Ureter (tissue), 1 donor: ENCODE data around the gene GABRG3. TPM values are rescaled to one million over a fixed set of nuclear protein-coding genes. Genes with fewer than 3 reads are reported as not detected.

Experiments used
- DNase-seq: peaks from one replicate; pipeline ENCODE4 v3.0.0-alpha.2; 2020; ENCODE audit warnings: low spot score
- total RNA-seq: library from RNA; stranded (reverse); gene quantifications from one replicate; pipeline ENCODE4 v1.2.4, GENCODE V29; 2023
- donor health status: DM: yes; HTN: yes; CAD: no.

The GABRG3 gene
- total RNA-seq, 1 donor from 2014 or later = 1.6 TPM

DNA sequence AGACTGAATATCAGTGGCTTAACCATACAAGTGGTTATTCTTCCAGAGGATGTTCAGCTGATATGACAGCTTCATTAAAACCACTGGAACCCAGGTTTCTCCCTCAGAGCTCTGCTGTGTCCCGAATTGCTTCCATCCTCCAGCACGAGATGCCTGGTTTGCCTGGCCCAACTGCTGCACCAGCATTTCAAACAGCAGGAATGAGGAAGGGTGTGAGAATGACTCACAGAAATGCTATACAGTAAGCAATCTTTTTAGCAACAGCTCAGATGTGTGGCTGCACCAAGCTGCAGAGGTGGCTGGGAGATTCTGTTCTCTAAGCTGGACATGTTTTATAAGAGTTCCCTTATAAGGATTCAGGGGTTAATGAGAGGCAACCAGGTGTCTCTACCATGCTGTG is 271.0 kb downstream of the GABRG3 start:
- no peak for DNase-seq

DNA sequence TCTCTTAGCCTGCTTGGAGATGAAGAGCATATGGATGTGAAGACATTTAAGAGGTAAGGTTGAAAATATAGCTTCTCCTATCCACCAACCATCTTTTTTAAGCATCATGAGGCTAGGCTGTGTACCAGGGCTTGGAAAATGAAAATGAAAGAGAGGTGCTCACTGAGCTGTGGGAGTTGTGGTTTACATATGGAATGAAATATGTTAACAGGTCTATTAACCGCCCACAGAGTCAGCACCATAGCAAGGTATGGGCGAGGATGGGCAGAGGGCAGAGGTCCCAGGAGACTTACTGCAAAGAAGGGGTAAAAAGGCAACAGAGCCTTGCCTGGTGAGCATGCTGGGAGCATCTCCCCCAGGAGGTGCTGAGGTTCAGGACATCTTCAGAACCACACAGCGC is 273.1 kb downstream of the GABRG3 start:
- DNase-seq = no peak

DNA sequence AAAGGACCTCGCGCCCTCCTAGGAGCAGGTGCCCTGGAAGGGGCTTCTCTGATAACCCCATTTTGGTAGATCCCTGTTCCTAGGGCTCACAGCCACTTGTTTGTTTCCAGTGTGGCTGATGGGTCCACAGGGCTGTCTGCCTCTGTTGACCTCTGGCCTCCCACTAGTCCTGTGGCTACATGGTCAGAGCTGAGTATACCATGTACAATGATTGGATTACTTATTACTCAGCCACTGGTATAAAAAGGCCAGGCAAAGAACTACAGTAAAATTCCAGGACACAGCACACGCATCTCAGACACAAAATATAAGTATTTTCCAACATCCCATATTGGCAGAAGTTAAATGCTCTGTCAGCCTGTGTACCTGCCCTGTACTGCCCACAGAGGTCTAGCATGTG is 277.3 kb downstream of the GABRG3 start:
- DNase-seq = no peak

DNA sequence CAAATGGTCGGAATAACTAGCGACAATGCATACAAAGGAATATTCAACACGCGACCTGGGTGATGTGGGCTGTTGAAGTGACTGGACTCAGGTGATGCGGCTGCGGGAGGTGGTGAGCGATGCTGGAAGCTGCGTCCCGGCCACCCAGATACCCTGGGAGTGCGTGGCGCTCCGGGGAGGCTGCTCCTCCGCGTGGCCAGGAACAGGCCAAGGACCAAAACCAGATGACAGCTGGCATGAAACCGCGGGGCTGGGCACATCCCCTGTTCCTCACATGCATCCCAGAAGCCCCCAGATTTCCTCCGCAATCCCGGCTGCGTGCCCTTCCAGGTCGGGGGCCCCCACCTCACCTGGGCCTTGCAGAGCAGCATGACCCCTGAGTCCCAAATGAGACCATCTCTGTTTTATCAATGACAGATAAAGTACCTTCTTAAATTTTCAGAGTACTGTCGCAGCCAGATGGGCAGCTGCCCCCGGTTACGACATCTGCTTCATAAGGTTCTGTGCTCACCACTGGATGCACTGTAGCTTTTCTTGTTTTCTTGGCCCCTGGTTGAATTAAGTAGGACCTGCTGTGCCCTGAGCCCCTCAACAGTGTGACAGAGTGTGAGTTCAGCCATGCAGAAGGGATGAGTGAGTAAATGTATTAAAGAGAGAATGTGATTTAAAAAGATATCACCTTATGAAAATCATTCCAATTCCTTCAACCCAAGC is 278.2 kb downstream of the GABRG3 start:
- no peak for DNase-seq

DNA sequence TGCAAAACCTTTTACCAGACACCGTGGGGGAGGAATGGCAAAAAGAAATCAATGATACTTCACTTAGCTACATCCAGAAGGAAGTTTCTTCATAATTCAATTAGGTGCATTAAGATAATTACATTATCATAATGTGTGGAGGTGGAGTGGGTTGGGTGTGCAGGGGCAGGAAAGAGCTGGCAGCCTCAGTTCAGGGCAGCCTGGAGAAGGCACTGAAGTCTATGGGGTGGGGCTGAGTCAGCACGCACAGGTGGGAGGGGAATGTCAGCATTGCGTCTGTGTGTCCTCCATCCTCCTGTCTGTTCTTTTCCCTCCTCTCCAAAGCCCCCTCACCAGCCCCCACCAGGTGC is 278.8 kb downstream of the GABRG3 start:
- DNase-seq = no peak

DNA sequence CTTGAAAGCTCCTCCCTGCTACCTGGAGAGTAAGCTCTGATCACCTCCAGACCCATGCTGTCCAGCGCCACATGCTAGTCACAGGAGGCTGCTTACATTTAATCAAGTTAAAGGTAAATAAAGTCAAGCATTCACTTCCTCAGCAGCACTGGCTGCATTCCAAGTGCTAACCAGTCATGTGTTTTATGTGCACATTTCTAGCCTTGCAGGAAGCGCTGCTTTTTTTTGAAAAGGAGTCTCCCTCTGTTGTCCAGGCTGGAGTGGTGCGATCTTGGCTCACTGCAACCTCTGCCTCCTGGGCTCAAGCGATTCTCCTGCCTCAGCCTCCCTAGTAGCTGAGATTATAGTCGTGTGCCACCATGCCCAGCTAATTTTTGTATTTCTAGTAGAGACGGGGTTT is 279.2 kb downstream of the GABRG3 start:
- peak; percentile 58 for DNase-seq

DNA sequence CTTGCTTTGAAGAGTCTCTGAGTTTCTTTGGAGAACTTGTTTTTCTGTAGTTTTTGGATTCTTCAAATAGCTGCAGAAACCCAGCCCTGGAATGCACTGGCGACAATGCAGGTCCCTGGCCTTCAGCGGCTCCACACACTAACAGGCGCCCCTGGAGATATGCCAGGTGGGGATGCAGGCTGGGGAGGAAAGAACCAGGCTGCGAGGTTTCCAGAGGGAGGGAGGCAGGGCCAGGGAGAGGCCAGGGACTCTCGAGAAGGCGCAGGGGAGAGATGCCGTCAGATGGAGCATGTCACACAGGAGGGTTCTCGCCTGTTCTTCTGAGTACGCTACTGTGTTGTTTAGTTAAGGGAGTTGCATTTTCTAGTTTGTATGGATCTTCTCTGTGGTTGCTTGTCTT is 283.1 kb downstream of the GABRG3 start:
- DNase-seq = no peak

DNA sequence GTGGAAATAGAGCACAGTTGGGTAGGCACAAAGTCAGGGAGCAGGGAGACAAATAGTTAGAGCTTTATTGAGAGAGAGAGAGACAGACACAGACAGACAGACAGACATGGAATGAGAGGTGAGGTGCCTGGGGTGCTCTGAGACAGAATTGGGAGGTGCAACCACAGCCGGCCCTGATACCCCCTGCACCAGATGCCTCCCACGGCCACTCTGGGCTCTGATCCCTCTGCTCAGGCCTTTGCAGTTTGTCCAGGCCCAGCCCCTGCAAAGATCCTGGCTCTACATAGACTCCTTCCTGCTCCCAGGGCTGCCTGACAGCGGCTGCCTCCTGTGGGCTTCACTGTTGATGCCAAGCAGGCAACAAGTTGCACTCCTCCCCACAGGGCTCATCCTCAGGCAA is 283.8 kb downstream of the GABRG3 start:
- DNase-seq = no peak

DNA sequence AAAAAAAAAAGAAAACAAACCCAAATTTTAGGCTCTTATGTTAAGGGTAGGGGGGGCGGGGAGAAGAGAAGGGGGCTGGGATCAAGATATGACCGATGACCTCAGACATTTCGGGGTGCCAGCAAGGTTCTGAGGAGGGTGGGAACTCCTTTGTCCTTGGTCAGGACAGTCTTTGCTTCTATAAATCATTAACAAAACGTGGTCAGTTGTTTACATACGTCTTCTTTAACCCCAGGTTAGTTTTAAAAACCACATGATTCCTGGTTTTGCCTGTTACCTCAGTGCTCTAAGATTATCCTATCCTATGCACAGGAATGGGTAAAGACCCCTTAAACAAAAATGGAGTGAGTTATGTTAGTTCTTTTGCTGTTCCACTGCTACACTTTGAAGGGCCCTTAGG is 285.5 kb downstream of the GABRG3 start:
- DNase-seq = no peak

DNA sequence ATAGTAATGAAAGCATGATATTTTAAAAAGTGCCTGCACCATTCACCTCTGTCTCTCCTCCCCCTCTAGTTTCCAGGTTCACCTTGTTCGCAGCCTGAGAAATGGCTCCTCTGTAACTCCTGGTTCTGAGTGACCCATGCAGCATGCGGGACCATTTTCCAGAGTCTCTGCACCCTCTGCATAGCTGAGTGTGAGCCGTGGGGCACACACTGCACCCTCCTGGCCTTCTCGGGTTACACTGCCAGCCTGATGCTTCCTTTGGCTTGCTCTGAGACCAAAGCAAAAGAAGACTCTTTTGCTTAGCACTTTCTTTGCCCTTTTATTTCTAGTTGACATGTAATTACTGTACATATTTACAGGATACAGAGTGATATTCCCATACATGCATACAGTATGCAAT is 287.3 kb downstream of the GABRG3 start:
- no peak for DNase-seq

DNA sequence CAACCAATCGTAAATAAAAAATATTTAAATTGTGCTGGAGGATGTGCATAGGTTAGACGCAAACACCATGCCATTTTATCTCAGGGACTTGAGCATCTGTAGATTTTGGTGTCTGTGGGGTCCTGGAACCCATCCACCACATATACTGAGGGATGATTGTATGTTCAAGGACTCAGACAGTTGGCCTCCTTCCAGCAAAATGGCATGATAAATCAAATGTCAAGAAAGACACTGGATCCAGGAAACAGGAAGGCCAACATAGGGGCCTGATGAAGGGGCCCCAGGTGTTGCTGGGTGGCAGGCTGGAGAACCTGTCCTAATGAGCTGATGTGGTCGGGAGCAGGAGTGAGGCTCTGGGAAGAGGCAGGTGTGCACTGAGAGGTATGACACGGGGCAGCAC is 289.5 kb downstream of the GABRG3 start:
- DNase-seq = no peak

DNA sequence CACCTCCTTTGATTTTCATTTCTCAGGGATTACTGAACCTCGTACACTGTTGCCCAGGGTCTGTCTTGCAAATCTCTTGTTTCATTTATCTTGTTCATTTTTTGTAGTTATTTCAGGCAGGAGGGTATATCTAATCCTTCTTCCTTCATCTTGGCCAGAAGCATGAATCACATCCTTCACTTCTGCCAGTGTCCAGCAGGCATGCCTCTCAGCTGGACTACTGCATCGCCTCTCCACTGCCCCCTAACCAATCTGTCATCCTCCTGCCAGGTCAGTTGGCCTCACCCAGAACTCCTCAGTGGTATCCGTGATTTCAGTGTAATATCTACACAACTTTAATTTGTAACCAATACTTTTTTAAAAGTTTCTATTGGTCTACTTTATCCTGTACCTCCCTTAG is 297.9 kb downstream of the GABRG3 start:
- DNase-seq = no peak

DNA sequence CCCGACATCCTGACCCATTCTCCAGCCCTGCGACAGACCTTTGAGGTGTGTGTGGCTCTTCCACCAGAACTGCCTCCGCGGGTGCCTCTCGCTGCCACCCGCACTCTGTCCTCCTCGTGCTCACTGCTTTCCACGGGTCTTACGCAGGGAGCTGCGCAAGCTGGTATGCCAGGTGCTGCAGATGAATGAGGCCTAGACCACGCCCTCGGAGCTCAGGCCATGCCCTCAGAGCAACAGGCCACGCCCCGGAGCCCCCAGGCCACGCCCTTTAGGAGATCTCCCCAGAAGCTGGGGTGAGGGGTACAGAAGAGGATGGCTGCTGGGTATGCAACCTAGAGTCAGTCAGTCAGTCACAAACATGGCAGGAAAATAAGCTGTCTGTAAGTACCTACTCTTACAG is 300.3 kb downstream of the GABRG3 start:
- DNase-seq = no peak

DNA sequence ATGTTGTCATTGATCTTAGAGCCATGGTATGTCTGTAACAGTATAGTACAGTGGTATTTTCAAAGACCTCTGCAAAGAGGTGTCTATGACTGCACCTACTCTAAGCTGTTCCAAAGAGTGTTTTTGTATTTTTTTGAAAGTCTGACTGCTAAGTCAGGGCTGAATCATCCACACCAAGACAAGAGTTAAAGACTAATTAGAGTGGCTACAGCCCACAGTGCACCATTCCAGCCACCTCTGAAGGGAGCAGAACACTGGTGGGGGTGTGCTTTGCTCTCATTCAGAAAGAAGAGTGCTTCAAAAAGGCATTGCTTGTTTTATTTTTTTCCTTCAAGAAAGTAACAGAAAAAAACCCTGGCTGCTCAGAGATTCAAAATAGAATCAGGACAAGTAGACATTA is 301.4 kb downstream of the GABRG3 start:
- DNase-seq = no peak

DNA sequence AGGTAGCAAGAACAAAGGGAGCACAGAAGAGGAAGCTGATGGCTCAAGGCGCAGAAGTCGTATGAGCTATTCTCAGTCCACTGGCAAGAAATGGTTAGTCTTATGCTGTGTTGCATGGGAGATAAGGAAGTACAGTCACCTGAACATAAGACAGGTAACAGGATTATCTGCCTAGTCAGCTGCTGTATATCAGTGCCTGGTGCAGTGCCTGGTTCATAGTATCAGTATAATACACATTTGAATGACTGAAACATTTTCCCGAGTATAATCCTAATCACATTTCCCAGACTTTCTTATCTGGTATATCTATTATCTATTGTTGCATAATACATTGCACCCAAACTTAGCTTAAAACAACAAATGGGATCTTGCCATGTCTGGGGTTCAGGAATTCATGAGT is 302.5 kb downstream of the GABRG3 start:
- DNase-seq = no peak

DNA sequence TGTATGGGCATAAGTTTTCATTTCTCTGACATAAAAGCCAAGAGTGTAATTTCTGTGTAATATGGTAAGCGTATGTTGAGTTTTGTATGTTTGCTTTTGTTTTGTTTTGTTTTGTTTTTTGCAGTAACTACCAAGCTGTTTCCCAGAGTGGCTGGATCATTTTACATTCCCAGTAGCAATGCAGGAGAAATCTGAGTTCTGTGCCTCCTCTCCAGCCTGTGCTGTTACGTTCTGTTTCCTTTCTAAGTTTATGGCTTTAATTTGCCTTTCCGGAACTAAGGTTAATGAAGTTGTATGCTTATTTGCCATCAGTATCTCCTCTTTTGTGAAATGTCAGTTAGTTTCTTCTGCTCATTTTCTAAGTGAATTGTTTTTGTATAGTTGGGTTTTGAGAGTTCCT is 307.8 kb downstream of the GABRG3 start:
- no peak for DNase-seq

DNA sequence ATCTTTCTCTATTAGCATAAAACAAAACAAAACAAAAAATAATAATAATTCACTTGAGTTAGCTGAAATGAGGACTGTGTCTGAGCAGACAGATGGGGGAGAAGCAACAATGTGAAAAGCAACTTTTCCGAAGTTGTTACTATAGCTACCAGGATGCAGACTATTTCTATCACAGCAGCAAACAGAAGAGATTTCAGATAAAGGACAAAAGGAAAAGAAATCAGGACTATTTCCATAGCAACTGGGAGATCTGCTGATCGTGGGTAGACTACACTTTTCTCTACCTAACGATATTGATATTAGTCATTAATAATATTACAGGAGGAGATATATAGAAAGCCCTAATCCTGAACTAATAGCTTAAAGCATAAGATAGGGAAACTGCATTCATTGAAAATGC is 321.7 kb downstream of the GABRG3 start:
- no peak for DNase-seq

DNA sequence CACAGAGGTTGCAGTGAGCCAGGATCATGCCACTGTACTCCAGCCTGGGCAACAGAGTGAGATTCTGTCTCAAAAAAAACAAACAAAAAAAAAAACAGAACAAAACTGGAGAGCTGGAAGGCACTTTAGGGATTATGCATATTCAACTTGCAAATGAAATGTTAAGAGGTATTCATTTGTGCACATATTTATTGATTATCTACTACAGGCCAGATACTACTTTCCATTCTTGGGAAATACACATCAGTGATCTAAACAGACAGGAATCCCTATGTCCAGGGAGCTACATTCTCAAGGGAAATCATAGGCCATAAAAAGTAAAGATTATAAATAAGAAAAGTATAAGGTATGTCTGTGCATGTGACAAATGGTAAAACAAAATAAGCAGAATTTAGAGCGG is 322.6 kb downstream of the GABRG3 start:
- DNase-seq = no peak

DNA sequence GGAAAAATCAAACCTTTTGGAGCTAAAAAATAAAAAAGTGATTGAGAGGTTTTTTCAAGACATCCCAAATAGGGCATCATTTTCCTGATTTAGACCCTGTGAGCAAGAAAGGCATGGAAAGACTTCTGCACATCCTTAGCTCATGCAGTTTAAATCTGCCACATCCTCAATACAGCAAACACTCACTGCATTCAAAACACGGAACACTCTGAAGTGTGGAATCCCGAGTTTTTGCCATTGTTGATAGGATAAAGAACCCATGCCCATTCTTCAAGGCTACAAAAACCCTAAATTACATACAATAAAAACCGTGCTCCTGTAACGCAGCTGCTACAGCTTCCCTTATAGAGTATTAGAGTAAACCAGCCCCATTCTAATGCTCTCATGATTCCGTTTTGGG is 346.8 kb downstream of the GABRG3 start:
- DNase-seq = no peak

DNA sequence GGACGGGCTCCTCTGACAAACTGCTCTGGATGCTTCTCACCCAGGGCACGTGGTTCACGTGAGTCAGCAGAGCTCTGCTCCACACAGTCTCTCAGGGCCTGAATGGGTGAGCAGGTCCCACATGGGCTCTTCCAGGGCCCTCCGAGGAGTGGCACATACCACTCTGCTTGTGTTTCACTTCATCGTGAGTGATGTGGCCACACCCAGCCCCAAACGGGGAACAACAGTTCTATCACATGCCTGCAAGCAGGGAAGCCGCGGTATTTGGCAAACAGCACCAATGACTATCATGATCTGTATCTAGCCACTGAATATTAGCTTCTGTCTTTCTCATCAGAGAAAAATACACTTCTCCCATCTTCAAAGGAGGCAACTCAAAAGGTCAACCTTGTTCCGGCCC is 352.8 kb downstream of the GABRG3 start:
- no peak for DNase-seq

DNA sequence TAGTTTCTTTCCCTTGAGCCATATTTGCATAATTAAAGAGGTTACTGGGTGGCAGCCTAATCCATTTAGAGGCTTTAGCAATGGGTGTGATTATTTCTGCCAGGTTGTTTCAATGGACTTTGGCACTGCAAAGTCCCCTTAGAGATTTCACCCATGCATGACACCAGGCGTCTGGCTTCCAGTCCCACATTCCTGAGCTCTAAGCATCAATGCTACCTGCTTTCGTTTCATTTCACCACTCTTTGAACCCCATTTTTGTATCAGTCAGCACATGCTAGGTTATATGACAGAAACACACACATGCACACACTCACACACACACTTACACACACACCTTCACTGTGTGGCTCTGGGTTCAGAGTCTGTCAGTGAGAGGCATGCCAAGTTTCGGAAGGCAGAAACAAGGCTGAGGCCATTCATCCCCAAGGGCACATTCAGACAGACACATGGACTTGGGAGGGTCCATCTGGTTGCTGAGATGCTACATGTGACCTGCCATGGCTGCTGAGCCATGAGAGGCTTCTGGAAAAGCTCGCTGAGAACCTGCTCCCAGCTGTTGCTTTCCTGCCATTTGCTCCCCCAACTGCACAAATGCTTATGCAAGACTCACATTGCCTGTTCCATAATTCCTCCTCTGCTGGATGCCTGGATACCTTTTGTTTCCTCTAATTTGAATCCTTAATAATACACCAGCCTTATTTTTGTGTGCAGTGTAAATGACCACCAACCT is 354.1 kb downstream of the GABRG3 start:
- DNase-seq = no peak

DNA sequence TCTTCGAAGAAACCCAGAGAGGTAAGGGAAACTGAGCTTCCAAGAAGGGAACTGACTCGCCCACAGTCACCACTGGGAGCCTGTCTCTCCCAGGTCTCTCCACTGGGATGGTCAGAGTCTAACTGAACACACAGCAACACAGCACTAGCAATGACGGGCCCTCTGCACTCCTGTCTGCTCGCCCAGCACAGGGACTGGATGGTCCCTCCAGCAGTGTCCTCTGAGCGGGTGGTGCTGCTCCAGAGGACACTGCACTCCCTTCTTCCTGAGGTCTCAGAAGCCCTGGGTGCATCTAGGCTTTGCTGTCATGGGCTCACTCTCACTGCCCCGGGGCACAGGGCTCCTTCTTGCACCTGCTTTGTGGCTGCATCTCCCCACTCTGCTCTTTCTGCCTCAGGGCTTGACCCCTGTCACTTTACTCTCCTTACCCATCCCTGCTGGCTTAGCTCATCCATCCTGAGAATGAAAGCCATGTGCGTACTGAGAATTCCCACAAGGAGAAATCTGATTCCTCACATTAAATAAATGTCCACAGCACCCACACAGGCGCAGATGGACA is 356.6 kb downstream of the GABRG3 start:
- no peak for DNase-seq

DNA sequence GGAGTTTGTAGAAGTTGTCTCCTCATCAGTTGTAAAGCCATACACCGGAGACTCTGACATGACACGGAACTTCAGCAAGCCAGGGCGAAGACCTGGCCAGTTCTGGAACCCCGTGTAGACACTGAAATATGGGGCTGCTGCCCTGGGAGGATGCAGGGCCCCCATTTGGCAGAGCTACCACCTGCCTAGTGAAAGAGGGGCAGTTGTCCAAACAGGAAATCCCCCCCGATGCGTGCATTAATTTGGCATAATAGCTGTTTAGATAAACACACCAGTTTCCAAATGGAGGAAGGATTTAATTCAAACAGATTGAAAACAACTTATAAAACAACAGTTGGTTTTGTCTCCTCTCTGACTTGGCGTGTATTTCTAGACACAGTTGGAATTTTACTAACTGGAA is 357.2 kb downstream of the GABRG3 start:
- DNase-seq = no peak

DNA sequence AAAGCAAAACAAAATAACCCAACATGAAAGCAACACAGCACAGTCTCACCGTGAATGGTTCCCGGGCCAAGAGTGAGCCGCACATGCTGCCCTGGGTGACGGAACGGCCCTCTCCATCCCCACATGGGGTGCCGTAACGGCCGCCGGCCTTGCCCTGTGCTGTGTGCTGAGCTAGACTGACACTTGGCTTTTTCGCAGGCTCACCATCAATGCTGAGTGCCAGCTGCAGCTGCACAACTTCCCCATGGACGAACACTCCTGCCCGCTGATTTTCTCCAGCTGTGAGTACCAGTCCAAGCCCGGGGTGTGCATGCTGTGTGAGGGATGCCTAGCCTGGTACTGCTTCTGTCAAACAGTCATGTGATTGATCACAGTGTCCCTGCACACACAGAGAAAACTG is 357.6 kb downstream of the GABRG3 start:
- no peak for DNase-seq
